Testis (tissue), 2 donors: Measurements from ENCODE around the gene DIAPH1.

ENCODE experiments used
- CTCF ChIP-seq, 3 experiments: fragments of 450-650 bp in 2 of 3; fragments of 200-600 bp in 1 of 3; sonication (generic) in 1 of 3; IDR thresholded peaks; one replicate each; pipeline ENCODE4 v1.5.1; 2016 to 2019; ENCODE audit warnings: antibody characterized with exemption in 3 of 3, mild to moderate bottlenecking in 2 of 3, moderate library complexity in 1 of 3
- POLR2A ChIP-seq: fragments of 450-650 bp; IDR thresholded peaks from one replicate; pipeline ENCODE4 v1.6.1; 2017; ENCODE audit warnings: antibody characterized with exemption, mild to moderate bottlenecking, moderate library complexity

- TF ChIP-seq CTCF (IDR thresholded peaks at IDR 0.05) (peak in 1 of 3 experiments; percentile 30), POLR2A (no peak)
Observed at GRCh38 chr5:141637767-141638419, 19.1 kb upstream of the DIAPH1 start.
